DMS153 treated with DMSO at 0.1 percent for 48 hours (cell line): ENCODE data around the gene ZNF396.

Experiments used
- DNase-seq: peaks from one replicate; lab custom pipeline; 2025; ENCODE audit not compliant: unreplicated experiment; lab: John Stamatoyannopoulos, UW

Gene ZNF396

GRCh38 chr18:35343488-35343935 is 33.6 kb downstream of the ZNF396 start:
- no peak for DNase-seq

- no peak for DNase-seq
These were observed 39.9 kb downstream of the ZNF396 start for GRCh38 chr18:35337286-35337685.

GRCh38 chr18:35335866-35336265 is 41.3 kb downstream of the ZNF396 start:
- DNase-seq = no peak

GRCh38 chr18:35334821-35335220 is 42.3 kb downstream of the ZNF396 start:
- no peak for DNase-seq

- no peak for DNase-seq
These were observed 42.9 kb downstream of the ZNF396 start for GRCh38 chr18:35334212-35334611.

- no peak for DNase-seq
These were observed 45.6 kb downstream of the ZNF396 start for GRCh38 chr18:35331367-35332087.

GRCh38 chr18:35328868-35329267 is 48.3 kb downstream of the ZNF396 start:
- DNase-seq = no peak

GRCh38 chr18:35326695-35327387 is 50.3 kb downstream of the ZNF396 start:
- DNase-seq = no peak

GRCh38 chr18:35324926-35325655 is 52.0 kb downstream of the ZNF396 start:
- DNase-seq = no peak

GRCh38 chr18:35322486-35323458 is 54.4 kb downstream of the ZNF396 start:
- DNase-seq = no peak
